CD4-positive, alpha-beta T cell treated with Interleukin-15 for 4 hours (primary cell): ENCODE measurements around the gene CELSR3.

Experiments
- DNase-seq: peaks from one replicate; pipeline ENCODE4 v3.0.0-alpha.2; 2020; ENCODE audit warnings: low spot score

CELSR3 gene

DNA sequence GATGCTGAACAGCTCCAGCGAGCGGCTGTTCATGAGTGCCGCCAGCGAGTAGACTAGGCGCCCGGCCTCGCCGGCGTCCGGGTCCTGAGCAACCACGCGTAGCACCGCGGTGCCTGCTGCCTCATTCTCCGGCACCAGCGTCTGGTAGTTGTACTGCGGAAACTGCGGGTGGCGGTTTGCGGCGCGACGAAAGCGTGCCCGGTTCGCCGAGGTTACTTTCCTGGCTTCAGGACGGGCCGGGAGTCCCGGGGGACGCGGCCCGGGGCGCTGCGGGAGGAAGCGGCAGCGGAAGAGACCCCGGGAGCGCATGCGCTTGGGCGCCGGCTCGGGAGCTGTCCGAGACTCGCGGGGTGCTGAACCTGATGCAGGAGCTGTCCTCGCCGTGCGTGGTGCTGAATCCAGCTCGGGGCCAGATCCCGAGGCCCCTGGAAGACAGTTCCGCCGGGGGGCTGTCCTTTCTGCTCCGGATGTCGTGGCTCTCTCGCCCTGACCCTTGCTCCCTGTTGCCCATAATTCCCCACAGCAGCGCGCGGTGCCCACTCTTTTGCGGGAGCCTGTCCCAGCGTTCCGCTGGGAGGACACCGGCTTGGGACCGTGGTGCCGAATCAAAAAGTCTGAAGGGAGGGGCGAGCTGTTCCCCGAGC lies 1.1 kb downstream of the CELSR3 start:
- peak; percentile 71 for DNase-seq

DNA sequence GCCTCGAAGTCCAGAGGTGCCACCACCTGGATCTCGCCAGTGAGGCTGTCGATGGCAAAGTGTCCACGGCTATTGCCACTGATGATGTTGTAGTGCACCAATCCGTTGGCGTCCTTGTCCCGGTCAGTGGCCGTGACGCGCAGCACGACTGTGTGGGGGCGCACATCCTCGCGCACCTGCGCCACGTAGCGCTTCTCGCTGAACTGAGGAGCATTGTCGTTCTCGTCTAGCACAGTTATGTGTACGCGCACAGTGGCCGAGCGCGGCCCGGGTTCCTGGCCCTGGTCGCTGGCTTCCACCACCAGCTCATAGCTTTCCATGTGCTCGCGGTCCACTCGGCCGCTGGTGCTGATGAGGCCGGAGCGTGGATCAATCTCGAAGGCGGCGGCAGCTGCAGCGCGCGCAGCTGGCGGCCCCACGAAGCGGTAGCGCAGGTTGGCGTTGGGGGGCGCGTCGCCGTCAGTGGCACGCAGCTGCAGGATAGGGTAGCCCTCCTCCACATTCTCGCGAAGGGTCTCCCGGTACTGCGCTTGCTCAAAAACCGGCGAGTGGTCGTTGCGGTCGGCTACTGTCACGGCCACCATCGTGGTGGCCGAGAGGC lies 1.8 kb downstream of the CELSR3 start:
- no peak for DNase-seq

- peak; percentile 28 for DNase-seq
These were observed 5.8 kb downstream of the CELSR3 start for GRCh38 chr3:48656841-48657281.

DNA sequence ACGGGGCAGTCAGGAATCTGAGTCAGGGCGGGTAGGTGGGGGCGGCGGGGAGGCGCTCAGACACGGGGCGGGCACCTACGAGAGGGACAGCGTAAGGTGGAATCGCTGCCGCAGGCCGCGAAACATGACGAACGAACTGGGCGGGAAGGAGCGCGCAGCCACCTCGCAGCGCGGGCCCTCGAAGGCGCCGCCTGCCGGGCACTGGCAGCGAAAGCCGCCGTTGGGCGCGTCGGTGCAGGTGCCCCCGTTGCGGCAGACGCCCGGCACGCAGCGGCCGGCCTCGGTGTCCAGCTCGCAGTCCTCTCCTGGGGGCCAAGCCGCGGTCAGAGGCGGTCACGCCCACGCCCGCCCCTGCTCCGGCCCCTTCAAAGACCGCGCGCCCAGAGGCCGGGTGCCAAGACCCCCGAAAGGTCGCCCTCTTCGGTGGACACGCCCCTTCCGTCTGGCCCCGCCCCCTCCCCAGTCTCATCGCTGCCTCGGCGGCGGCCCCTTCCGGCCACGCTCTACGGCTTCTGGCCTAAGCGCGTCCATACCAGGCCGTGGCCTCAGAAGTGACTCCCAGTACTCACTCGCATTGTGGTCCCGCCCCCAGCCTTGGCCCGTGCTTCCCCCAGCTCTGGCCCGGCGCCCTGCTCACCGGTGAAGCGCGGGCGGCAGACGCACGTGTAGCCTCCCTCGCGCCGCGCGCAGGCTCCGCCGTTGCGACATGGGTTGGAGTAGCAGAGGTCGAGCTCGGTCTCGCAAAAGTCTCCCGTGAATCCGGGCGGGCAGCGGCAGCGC lies 6.4 kb downstream of the CELSR3 start:
- peak; percentile 83 for DNase-seq

- DNase-seq = peak; percentile 30
These were observed 7.1 kb downstream of the CELSR3 start for GRCh38 chr3:48655606-48656005.

GRCh38 chr3:48655063-48655462 lies 7.6 kb downstream of the CELSR3 start:
- DNase-seq = no peak

- DNase-seq = no peak
These were observed 9.6 kb downstream of the CELSR3 start for GRCh38 chr3:48652923-48653715.

DNA sequence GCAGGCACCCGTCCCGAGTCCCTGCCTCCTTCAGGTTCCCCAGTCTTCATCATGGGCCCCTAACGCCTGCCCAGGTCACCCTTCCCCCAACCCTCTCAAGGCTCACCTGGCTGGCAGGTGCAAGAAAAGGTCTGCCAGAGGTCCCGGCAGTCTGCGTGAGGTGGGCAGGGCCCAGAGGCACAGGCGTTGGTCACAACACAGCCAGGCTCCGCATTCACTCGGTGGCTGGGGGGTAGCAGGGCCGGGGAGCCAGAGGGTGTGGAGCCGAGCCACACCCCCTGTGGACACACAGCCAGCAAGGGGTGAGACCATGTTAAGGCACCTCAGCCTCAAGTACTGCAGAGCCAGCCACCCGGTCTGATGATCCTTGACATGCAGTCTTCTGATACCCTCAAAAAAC lies 10.9 kb downstream of the CELSR3 start:
- DNase-seq = no peak

DNA sequence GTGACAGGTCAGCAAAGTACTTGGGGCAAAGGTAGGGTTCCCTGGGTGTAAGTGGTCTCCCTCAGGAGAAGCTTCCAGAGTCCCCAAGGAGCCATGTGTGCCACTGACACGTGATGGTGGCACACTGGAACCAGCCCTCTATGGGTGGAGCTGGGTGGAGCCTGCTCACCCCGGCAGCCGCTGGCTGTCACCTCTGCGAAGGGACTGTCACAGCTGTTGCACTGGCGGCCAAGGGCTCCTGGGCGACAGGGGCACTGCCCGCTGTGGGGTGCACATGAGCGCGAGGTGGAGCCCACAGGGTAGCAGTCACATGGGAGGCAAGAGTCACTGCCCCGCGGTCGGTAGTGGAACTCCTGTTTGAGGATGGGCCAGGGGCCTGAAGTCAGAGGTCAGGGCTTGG lies 12.0 kb downstream of the CELSR3 start:
- no peak for DNase-seq

DNA sequence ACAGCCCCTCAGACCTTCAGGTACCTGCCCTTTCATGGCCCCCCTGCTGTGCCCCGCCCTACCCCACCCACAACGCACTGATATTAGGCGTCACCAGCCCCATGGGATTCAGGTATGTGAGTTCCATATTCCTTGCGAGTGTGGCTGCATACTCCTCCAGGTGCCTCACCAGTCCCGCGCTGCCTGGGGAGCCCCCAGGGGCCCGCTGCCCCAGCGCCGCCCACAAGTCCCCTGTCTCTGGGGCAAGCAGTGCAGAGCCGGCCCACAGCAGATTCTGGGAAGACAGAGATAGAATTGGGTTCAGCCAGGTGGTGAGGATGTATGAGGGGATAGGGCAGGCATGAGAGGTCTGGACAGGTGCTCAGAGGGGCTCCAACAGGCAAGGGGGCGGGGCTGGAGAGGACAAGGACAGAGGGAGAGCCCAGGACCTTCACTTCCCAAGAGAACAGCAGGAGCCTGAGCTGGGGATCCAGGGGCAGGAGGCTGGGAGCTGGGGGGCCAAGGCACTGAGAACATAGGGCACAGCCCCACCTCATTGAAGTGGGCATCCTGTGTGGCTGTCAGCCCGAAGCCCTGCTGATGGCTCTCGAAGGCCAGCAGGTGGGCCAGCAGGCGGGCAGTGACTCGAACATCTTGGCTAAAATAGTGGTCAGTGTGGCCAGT lies 14.4 kb downstream of the CELSR3 start:
- no peak for DNase-seq

DNA sequence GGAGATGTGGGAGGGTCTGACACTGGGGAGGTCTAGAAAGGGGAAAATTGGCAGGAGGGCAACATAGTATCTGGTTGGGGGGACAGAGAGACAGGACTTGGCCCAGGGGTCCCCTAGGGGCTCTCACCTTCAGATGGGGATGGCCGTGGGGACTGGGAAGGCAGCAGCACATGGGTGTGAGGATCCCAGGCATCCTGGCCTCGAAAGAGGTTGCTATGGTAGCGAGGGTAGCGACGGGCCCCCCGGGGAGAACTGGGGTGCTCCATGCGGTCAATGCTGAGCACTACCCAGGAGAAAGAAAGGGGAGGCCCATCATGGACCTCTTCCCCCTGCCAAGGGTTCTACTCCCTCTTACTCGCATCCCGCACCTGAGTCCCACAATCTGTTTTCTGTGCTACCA lies 15.0 kb downstream of the CELSR3 start:
- DNase-seq = no peak

- DNase-seq = no peak
These were observed 17.6 kb downstream of the CELSR3 start for GRCh38 chr3:48644898-48645760.

- no peak for DNase-seq
These were observed 20.1 kb downstream of the CELSR3 start for GRCh38 chr3:48642605-48643004.

DNA sequence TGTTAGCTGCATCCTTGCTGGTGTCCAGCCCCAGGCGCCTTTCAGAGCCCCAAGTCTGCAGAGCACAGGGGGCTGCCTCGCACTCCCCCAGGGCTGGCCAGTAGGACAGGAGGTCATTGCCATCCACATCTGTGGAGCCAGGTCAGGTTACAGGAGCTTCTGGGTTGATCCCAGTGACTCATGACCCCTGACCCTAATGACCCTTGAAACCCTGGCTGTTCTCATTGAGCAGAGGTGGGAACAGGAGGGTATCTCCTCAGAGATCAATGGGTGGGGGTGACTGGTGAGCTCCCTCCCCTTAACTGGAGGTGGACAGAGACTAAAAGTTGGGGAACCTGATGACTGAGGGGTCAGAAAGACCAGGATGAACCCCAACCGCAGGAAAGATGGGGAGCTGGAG lies 21.3 kb downstream of the CELSR3 start:
- DNase-seq = no peak

- DNase-seq = no peak
These were observed 22.6 kb downstream of the CELSR3 start for GRCh38 chr3:48639944-48640606.

GRCh38 chr3:48637305-48637704 lies 25.4 kb downstream of the CELSR3 start:
- DNase-seq = no peak

DNA sequence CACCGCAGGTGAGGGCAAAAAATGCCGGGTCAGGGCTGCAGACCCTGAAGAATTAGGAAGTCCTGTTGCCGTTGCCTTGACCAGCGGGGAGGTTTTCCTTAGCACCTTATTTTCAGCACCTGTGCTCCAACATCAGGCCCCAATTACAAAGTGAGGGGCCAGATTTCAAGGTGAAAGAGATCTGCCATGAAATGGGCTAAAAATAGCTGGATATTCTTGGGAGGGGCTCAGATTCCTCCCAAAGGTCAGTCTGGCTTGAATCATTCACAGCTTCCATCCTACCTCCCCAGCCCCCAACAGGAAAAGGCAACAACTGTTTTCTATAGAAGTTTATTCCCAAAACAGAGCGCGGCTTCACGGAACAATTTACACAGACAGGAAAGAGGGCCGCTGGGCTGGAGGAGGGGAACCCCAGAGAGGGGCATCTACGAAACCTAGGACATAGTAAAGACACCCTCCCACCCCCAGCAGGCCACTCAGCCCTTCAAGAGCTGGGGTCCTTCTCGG lies 26.5 kb downstream of the CELSR3 start:
- no peak for DNase-seq

GRCh38 chr3:48635222-48636021 lies 27.3 kb downstream of the CELSR3 start, which contains the start of gene SLC26A6:
Gene SLC26A6 (minus strand): TSS chr3:48635461. CDS start chr3:48635393, 68 bp downstream.
- DNase-seq = peak; percentile 91

GRCh38 chr3:48634661-48635221 lies 27.9 kb downstream of the CELSR3 start:
- DNase-seq = peak; percentile 39
